ENCODE data around the gene ASB11.

ASB11 gene

DNA sequence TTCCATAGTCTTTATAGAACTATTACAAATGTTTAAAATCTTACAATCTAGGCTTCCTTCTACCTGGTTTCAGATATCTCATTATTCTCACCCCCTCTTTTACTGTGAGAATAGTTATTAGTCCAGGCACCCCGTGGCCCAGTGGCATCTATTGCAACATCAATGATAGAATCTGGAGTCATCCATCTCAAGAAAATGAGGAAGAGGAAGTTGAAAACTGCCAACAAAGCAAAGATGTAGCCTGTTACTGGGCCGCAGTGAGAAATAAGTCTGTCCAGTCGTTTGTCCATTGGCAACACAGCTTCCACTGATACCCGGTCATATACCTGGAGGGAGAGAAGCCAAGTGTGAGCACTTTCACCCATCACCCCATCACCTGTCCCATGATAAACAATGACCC lies 6.0 kb upstream of the ASB11 start:
- Histone ChIP-seq H3K27ac (ENCODE audit: extremely low read depth, low read depth, low read length) (no peak overlapping the region), H3K4me1 (ENCODE audit: control insufficient read depth, insufficient read depth, low read length) (no peaks in the 10 kb centered on the region), H3K9me3 (ENCODE audit: control insufficient read depth, insufficient read depth, low read depth, low read length) (no peaks in the 10 kb centered on the region), H3K36me3 (ENCODE audit: control insufficient read depth in 2 of 2, insufficient read depth in 1 of 2, low read length in 2 of 2) (peaks cover 8 to 29% of the 10 kb centered on the region in 2 experiments; a peak in 2 of 3 replicates), H3K4me3 (ENCODE audit: low read depth, low read length) (no peak overlapping the region)
- CTCF ChIA-PET, result interaction anchor here (1.6 kb wide), 1 partner anchor 21 kb away, joined by 9 read pairs; no protein-coding TSS in a partner anchor
- TF ChIP-seq OVOL3 (tag by site-specific recombination; IDR thresholded peaks at IDR 0.05) (no peak), ZNF544 (tag by site-specific recombination; IDR thresholded peaks at IDR 0.05) (no peak), ZNF292 (tag by site-specific recombination; IDR thresholded peaks at IDR 0.05; ENCODE audit: borderline replicate concordance, low read depth) (no peak), ZNF623 (tag by site-specific recombination; IDR thresholded peaks at IDR 0.05) (no peak), ZNF777 (tag by site-specific recombination; IDR thresholded peaks at IDR 0.05; ENCODE audit: borderline replicate concordance) (no peak), ZNF600 (tag by site-specific recombination; IDR thresholded peaks at IDR 0.05) (no peak), SETDB1 (IDR thresholded peaks at IDR 0.05; ENCODE audit: insufficient read length, low read length) (no peak), BCL11B (tag by site-specific recombination; IDR thresholded peaks at IDR 0.05; ENCODE audit: low read depth) (no peak), ZNF707 (tag by site-specific recombination; IDR thresholded peaks at IDR 0.05) (no peak), ZSCAN30 (tag by site-specific recombination; IDR thresholded peaks at IDR 0.05) (no peak)
- TF ChIP-seq, protein P1, sequence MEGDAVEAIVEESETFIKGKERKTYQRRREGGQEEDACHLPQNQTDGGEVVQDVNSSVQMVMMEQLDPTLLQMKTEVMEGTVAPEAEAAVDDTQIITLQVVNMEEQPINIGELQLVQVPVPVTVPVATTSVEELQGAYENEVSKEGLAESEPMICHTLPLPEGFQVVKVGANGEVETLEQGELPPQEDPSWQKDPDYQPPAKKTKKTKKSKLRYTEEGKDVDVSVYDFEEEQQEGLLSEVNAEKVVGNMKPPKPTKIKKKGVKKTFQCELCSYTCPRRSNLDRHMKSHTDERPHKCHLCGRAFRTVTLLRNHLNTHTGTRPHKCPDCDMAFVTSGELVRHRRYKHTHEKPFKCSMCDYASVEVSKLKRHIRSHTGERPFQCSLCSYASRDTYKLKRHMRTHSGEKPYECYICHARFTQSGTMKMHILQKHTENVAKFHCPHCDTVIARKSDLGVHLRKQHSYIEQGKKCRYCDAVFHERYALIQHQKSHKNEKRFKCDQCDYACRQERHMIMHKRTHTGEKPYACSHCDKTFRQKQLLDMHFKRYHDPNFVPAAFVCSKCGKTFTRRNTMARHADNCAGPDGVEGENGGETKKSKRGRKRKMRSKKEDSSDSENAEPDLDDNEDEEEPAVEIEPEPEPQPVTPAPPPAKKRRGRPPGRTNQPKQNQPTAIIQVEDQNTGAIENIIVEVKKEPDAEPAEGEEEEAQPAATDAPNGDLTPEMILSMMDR (tag by site-specific recombination; IDR thresholded peaks at IDR 0.05), result no peak
- POLR2A ChIA-PET, result no interaction called here

DNA sequence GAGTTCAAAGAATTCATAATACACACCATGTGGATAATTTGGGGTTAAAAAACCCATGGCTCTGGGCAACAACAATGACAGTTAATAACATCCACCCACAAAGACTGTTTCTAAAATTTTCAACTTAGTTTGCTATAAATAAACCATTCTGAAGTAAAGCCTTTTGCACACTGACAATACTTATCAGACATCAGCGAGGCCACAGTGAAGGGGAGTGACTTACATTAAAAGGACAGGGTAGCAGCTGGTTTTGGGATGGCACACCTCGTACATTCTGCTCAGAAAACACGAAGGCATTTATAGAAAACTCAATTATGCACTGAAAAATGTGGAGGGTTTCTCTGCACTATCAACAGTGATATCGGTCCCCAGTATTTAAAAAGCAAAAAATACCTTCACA lies 4.9 kb upstream of the ASB11 start:
- peaks cover 8 to 29% of the 10 kb centered on the region in 2 experiments; a peak in 2 of 3 replicates for H3K36me3 ChIP-seq (ENCODE audit: control insufficient read depth in 2 of 2, insufficient read depth in 1 of 2, low read length in 2 of 2)
- no peak overlapping the region for H3K27ac ChIP-seq (ENCODE audit: extremely low read depth, low read depth, low read length)
- CTCF ChIA-PET, result no interaction called here
- H3K9me3 ChIP-seq (ENCODE audit: control insufficient read depth, insufficient read depth, low read depth, low read length), result no peaks in the 10 kb centered on the region
- POLR2A ChIA-PET, result no interaction called here
- no peaks in the 10 kb centered on the region for H3K4me1 ChIP-seq (ENCODE audit: control insufficient read depth, insufficient read depth, low read length)
- no peak overlapping the region for H3K4me3 ChIP-seq (ENCODE audit: low read depth, low read length)
- TF ChIP-seq, protein P2, sequence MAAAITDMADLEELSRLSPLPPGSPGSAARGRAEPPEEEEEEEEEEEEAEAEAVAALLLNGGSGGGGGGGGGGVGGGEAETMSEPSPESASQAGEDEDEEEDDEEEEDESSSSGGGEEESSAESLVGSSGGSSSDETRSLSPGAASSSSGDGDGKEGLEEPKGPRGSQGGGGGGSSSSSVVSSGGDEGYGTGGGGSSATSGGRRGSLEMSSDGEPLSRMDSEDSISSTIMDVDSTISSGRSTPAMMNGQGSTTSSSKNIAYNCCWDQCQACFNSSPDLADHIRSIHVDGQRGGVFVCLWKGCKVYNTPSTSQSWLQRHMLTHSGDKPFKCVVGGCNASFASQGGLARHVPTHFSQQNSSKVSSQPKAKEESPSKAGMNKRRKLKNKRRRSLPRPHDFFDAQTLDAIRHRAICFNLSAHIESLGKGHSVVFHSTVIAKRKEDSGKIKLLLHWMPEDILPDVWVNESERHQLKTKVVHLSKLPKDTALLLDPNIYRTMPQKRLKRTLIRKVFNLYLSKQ (tag by site-specific recombination; IDR thresholded peaks at IDR 0.05; ENCODE audit: borderline replicate concordance), result no peak
- TF ChIP-seq ZNF391 (tag by site-specific recombination; IDR thresholded peaks at IDR 0.05; ENCODE audit: borderline replicate concordance, low read depth) (no peak), ZNF776 (tag by site-specific recombination; IDR thresholded peaks at IDR 0.05; ENCODE audit: borderline replicate concordance) (no peak), HOXA7 (CRISPR knock-in tag; IDR thresholded peaks at IDR 0.05; ENCODE audit: borderline replicate concordance) (no peak), ZFP37 (tag by site-specific recombination; IDR thresholded peaks at IDR 0.05) (no peak), ZNF140 (tag by site-specific recombination; IDR thresholded peaks at IDR 0.05) (no peak), ZNF670 (tag by site-specific recombination; IDR thresholded peaks at IDR 0.05; ENCODE audit: low read depth) (no peak)
- TF ChIP-seq, protein P3, sequence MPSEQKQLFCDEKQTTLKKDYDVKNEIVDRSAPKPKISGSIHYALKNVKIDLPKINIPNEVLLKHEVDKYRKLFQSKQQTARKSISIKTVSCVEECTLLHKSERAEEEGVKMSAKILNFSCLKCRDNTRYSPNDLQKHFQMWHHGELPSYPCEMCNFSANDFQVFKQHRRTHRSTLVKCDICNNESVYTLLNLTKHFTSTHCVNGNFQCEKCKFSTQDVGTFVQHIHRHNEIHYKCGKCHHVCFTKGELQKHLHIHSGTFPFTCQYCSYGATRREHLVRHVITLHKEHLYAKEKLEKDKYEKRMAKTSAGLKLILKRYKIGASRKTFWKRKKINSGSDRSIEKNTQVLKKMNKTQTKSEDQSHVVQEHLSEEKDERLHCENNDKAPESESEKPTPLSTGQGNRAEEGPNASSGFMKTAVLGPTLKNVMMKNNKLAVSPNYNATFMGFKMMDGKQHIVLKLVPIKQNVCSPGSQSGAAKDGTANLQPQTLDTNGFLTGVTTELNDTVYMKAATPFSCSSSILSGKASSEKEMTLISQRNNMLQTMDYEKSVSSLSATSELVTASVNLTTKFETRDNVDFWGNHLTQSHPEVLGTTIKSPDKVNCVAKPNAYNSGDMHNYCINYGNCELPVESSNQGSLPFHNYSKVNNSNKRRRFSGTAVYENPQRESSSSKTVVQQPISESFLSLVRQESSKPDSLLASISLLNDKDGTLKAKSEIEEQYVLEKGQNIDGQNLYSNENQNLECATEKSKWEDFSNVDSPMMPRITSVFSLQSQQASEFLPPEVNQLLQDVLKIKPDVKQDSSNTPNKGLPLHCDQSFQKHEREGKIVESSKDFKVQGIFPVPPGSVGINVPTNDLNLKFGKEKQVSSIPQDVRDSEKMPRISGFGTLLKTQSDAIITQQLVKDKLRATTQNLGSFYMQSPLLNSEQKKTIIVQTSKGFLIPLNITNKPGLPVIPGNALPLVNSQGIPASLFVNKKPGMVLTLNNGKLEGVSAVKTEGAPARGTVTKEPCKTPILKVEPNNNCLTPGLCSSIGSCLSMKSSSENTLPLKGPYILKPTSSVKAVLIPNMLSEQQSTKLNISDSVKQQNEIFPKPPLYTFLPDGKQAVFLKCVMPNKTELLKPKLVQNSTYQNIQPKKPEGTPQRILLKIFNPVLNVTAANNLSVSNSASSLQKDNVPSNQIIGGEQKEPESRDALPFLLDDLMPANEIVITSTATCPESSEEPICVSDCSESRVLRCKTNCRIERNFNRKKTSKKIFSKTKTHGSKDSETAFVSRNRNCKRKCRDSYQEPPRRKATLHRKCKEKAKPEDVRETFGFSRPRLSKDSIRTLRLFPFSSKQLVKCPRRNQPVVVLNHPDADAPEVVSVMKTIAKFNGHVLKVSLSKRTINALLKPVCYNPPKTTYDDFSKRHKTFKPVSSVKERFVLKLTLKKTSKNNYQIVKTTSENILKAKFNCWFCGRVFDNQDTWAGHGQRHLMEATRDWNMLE (tag by site-specific recombination; conservative IDR thresholded peaks at IDR 0.05; ENCODE audit: low read depth), result no peak
- TF ChIP-seq, protein P4, sequence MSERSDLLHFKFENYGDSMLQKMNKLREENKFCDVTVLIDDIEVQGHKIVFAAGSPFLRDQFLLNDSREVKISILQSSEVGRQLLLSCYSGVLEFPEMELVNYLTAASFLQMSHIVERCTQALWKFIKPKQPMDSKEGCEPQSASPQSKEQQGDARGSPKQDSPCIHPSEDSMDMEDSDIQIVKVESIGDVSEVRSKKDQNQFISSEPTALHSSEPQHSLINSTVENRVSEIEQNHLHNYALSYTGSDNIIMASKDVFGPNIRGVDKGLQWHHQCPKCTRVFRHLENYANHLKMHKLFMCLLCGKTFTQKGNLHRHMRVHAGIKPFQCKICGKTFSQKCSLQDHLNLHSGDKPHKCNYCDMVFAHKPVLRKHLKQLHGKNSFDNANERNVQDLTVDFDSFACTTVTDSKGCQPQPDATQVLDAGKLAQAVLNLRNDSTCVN (tag by site-specific recombination; optimal IDR thresholded peaks at IDR 0.05), result no peak
- TF ChIP-seq, protein P5, sequence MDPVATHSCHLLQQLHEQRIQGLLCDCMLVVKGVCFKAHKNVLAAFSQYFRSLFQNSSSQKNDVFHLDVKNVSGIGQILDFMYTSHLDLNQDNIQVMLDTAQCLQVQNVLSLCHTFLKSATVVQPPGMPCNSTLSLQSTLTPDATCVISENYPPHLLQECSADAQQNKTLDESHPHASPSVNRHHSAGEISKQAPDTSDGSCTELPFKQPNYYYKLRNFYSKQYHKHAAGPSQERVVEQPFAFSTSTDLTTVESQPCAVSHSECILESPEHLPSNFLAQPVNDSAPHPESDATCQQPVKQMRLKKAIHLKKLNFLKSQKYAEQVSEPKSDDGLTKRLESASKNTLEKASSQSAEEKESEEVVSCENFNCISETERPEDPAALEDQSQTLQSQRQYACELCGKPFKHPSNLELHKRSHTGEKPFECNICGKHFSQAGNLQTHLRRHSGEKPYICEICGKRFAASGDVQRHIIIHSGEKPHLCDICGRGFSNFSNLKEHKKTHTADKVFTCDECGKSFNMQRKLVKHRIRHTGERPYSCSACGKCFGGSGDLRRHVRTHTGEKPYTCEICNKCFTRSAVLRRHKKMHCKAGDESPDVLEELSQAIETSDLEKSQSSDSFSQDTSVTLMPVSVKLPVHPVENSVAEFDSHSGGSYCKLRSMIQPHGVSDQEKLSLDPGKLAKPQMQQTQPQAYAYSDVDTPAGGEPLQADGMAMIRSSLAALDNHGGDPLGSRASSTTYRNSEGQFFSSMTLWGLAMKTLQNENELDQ (tag by site-specific recombination; IDR thresholded peaks at IDR 0.05; ENCODE audit: low read depth), result no peak
- TF ChIP-seq, protein P6, sequence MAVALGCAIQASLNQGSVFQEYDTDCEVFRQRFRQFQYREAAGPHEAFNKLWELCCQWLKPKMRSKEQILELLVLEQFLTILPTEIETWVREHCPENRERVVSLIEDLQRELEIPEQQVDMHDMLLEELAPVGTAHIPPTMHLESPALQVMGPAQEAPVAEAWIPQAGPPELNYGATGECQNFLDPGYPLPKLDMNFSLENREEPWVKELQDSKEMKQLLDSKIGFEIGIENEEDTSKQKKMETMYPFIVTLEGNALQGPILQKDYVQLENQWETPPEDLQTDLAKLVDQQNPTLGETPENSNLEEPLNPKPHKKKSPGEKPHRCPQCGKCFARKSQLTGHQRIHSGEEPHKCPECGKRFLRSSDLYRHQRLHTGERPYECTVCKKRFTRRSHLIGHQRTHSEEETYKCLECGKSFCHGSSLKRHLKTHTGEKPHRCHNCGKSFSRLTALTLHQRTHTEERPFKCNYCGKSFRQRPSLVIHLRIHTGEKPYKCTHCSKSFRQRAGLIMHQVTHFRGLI (tag by site-specific recombination; IDR thresholded peaks at IDR 0.05), result no peak
